Fibroblast of the aortic adventitia (primary cell): ENCODE measurements around the gene VCAM1. TPM values are rescaled to one million over a fixed set of nuclear protein-coding genes. Genes with fewer than 3 reads are reported as not detected.

ENCODE experiments used
- DNase-seq: peaks from one replicate; pipeline ENCODE4 v3.0.0-alpha.2; 2010; ENCODE audit warnings: low read depth
- H3K4me3 ChIP-seq: 2 replicates; pipeline ENCODE4 v1.5.1; 2011; ENCODE audit warnings: low read depth, mild to moderate bottlenecking, control low read depth, low read length, moderate library complexity
- total RNA-seq: library from RNA; depleted of rRNA; stranded (reverse); fragments of >200 nt; gene quantifications from 2 replicates; pipeline ENCODE4 v1.2.3, GENCODE V29; 2012; ENCODE audit warnings: low replicate concordance
- TF ChIP-seq, protein P1 (sequence below): IDR thresholded peaks from 2 replicates; pipeline ENCODE4 v1.5.1; 2011; ENCODE audit warnings: mild to moderate bottlenecking, low read length, control low read depth, inconsistent platforms; ENCODE audit not compliant: insufficient read depth

Gene VCAM1, protein sequence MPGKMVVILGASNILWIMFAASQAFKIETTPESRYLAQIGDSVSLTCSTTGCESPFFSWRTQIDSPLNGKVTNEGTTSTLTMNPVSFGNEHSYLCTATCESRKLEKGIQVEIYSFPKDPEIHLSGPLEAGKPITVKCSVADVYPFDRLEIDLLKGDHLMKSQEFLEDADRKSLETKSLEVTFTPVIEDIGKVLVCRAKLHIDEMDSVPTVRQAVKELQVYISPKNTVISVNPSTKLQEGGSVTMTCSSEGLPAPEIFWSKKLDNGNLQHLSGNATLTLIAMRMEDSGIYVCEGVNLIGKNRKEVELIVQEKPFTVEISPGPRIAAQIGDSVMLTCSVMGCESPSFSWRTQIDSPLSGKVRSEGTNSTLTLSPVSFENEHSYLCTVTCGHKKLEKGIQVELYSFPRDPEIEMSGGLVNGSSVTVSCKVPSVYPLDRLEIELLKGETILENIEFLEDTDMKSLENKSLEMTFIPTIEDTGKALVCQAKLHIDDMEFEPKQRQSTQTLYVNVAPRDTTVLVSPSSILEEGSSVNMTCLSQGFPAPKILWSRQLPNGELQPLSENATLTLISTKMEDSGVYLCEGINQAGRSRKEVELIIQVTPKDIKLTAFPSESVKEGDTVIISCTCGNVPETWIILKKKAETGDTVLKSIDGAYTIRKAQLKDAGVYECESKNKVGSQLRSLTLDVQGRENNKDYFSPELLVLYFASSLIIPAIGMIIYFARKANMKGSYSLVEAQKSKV
- 0.63 and 24.8 TPM in 2 replicates for total RNA-seq

DNA sequence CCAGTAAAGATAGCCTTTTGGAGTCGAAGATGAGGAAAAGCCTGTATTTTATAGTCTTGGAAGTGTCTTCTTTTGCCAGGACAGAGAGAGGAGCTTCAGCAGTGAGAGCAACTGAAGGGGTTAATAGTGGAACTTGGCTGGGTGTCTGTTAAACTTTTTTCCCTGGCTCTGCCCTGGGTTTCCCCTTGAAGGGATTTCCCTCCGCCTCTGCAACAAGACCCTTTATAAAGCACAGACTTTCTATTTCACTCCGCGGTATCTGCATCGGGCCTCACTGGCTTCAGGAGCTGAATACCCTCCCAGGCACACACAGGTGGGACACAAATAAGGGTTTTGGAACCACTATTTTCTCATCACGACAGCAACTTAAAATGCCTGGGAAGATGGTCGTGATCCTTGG, at the start of gene VCAM1:
VCAM1 (plus strand) TSS at position 253 of the 400 bp plus-strand sequence; CDS start at position 372, 119 bp downstream.
- TF ChIP-seq, protein P1, sequence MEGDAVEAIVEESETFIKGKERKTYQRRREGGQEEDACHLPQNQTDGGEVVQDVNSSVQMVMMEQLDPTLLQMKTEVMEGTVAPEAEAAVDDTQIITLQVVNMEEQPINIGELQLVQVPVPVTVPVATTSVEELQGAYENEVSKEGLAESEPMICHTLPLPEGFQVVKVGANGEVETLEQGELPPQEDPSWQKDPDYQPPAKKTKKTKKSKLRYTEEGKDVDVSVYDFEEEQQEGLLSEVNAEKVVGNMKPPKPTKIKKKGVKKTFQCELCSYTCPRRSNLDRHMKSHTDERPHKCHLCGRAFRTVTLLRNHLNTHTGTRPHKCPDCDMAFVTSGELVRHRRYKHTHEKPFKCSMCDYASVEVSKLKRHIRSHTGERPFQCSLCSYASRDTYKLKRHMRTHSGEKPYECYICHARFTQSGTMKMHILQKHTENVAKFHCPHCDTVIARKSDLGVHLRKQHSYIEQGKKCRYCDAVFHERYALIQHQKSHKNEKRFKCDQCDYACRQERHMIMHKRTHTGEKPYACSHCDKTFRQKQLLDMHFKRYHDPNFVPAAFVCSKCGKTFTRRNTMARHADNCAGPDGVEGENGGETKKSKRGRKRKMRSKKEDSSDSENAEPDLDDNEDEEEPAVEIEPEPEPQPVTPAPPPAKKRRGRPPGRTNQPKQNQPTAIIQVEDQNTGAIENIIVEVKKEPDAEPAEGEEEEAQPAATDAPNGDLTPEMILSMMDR, result no peak
- no peak for DNase-seq
- no peak within 1 kb of the TSS for H3K4me3 ChIP-seq

DNA sequence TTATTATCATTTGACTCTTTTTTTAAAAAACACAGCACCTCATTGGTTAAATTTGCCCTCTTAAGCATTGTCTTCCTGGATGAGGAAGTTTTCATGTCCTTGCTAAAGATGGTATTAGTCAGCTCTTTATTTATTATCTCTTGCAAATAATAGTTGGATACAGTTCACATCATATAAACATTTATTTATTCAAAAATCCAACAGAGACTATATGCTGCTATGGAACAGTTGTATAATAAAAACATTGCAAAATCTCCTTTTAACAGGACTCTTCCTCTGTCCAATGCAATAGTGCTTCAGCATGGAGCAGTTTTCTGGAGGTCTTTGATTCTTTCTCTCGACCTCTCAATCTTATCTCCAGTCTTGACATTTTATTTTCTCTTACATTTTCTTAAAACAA, 49.5 kb upstream of the VCAM1 start:
- H3K4me3 ChIP-seq, result no peak overlapping the region
- no peak for DNase-seq
- TF ChIP-seq, protein P1, result no peak

DNA sequence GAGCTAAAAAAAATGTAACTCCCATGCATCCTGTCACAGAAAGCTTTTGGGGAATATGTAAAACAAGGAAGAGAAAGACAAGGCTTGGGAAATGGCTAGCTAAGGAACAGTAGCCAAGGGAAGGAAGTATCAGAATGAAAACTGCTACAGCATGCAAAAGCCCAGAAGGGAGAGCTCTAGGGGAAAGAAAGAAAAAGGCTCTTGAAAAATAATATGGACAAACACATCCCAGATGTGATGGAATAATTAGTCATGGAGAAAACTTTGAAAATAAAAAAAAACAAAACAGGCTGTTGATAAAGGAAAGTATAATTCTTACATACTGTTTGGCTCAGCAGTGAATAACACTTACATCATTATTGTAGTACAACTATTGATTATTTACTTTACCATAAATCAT, 47.9 kb upstream of the VCAM1 start:
- no peak overlapping the region for H3K4me3 ChIP-seq
- DNase-seq, result peak; percentile 59
- TF ChIP-seq, protein P1, result peak; percentile 23

DNA sequence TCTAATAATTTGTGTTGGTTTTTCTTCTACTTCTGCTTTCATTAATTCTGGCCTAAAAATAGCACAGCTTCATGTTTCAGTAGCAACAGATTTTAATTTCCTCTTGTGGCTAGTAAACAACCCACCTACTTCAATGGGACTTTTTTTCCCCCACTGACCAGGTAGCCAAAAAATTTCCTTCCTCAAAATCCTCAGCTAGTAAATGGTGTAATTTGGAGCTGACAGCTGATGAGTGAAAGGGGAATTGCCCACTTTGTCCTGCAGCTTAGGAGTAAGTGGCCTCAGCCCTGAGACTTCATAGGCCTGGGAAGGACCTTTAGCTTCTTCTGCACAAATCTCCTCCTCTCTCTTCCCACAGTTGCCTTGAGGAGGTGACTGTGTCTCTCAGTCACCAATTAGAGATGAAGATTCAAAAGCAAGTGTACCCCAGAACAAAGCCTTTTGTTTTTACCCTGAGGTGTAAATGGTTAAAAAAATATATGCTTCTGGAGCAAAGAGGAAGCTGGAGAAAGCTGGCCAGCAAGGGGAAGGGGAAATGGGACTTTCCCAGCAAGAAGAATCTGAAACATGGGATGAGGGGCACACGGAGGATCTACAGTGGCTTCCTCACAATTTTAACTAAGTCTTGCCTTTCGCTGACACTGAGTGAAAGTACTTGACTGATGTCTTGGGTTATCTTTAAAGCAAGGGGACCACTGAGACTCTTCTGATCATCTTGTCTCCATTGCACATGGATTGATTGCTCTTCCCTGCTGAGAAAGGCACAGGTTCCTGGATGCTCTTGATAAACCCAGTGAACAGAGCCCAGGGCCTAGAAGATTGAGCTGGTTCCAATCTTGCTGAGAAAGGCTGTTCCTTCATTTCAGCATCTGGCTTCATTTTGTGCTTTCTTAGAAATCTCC, 35.8 kb upstream of the VCAM1 start:
- no peak overlapping the region for H3K4me3 ChIP-seq
- DNase-seq, result no peak
- TF ChIP-seq, protein P1, result no peak

DNA sequence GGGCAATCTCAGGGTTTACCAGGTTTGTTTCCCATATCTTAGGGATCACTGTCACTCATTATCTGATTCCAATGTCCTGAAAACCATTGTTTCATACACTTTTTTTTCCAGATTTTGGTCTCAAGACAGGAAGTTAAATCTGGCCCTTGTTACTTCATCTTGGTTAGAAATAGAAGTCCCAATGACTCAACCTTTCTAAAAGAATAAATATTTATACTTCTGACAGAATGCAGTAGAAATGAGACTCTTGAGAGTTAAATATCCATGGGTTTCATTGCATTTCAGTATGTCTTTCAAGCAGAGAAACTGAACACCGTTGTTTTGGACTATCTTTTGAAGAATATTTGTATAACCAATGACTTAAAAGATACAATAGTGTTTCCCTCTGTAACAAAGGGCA, 19.8 kb upstream of the VCAM1 start:
- peak; percentile 40 for DNase-seq
- H3K4me3 ChIP-seq, result no peak overlapping the region
- TF ChIP-seq, protein P1, result no peak

DNA sequence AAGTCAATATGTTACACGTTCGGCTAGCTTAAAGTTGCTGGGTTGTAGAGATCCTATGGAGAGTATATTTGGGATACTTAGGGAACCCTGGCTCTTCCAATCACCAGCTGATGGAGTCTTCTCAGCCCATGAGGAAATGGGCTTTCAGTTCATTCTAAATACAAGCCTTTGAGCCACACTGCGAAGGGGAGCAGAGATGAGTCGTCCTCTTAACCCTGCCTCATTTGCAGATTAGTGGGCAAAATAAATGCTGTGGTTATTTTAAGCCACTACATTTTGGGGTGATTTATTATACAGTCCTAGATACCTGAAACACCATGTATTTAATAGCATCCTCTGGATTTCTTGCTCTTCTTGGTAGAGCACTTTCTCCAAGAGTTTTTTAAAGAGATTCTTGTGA, 19.0 kb upstream of the VCAM1 start:
- no peak overlapping the region for H3K4me3 ChIP-seq
- no peak for DNase-seq
- TF ChIP-seq, protein P1, result no peak
